Measurements from ENCODE around the gene HYLS1.
"Not testable (repeated sequence)": the region's sequence is repeated elsewhere in the genome, so short reads cannot be mapped to it uniquely, and the experiment has no call there.

The HYLS1 gene

GRCh38 chr11:125887373-125888324 lies at the start of gene HYLS1:
Gene HYLS1, plus strand, starts transcription at chr11:125887668. Its CDS starts 11,701 bp downstream, at chr11:125899369.
- DNase-seq (ENCODE audit: low spot score), result peak; percentile 97

- no peak for DNase-seq (ENCODE audit: low spot score)
Observed at GRCh38 chr11:125842321-125842948, 45.0 kb upstream of the HYLS1 start.

GRCh38 chr11:125846188-125846587 lies 41.3 kb upstream of the HYLS1 start:
- DNase-seq (ENCODE audit: low spot score), result no peak

- DNase-seq (ENCODE audit: low spot score), result not testable (repeated sequence)
Observed at GRCh38 chr11:125857670-125858069, 29.8 kb upstream of the HYLS1 start.

GRCh38 chr11:125862786-125863185 lies 24.7 kb upstream of the HYLS1 start:
- DNase-seq (ENCODE audit: low spot score), result not testable (repeated sequence)

GRCh38 chr11:125865354-125865753 lies 22.1 kb upstream of the HYLS1 start:
- DNase-seq (ENCODE audit: low spot score), result not testable (repeated sequence)

- DNase-seq (ENCODE audit: low spot score), result no peak
Observed at GRCh38 chr11:125869521-125869920, 17.9 kb upstream of the HYLS1 start.

GRCh38 chr11:125871391-125872137 lies 15.9 kb upstream of the HYLS1 start:
- peak; percentile 14 for DNase-seq (ENCODE audit: low spot score)

- no peak for DNase-seq (ENCODE audit: low spot score)
Observed at GRCh38 chr11:125872138-125872491, 15.4 kb upstream of the HYLS1 start.

- DNase-seq (ENCODE audit: low spot score), result no peak
Observed at GRCh38 chr11:125873881-125874555, 13.4 kb upstream of the HYLS1 start.

GRCh38 chr11:125874556-125875124 lies 12.8 kb upstream of the HYLS1 start:
- peak; percentile 53 for DNase-seq (ENCODE audit: low spot score)

GRCh38 chr11:125881291-125881690 lies 6.2 kb upstream of the HYLS1 start:
- no peak for DNase-seq (ENCODE audit: low spot score)

- no peak for DNase-seq (ENCODE audit: low spot score)
Observed at GRCh38 chr11:125883375-125883774, 4.1 kb upstream of the HYLS1 start.

GRCh38 chr11:125886997-125887372 lies 483 bp upstream of the HYLS1 start:
- DNase-seq (ENCODE audit: low spot score), result peak; percentile 27

- DNase-seq (ENCODE audit: low spot score), result no peak
Observed at GRCh38 chr11:125890447-125891100, 3.1 kb downstream of the HYLS1 start.

GRCh38 chr11:125892071-125892470 lies 4.6 kb downstream of the HYLS1 start:
- DNase-seq (ENCODE audit: low spot score), result no peak

- no peak for DNase-seq (ENCODE audit: low spot score)
Observed at GRCh38 chr11:125892994-125893393, 5.5 kb downstream of the HYLS1 start.

- no peak for DNase-seq (ENCODE audit: low spot score)
Observed at GRCh38 chr11:125901872-125902271, 14.4 kb downstream of the HYLS1 start.

GRCh38 chr11:125902277-125902926 lies 14.9 kb downstream of the HYLS1 start:
- DNase-seq (ENCODE audit: low spot score), result no peak

GRCh38 chr11:125902927-125903710 lies 15.7 kb downstream of the HYLS1 start, which contains the start of gene PUS3:
Gene PUS3, minus strand, starts transcription at chr11:125903206. Its CDS starts 6,922 bp downstream, at chr11:125896284.
- DNase-seq (ENCODE audit: low spot score), result peak; percentile 87

All from CD4-positive, alpha-beta T cell treated with Interleukin-2 at 100 ng/mL for 4 hours (primary cell).